Stimulated activated CD4-positive, alpha-beta T cell treated with anti-CD3 and anti-CD28 coated beads, TNF-alpha, amount 100 ng/mL, for 1 hour (primary cell): ENCODE results near the gene CCDC70.
"Not testable (repeated sequence)": the region's sequence is repeated elsewhere in the genome, so short reads cannot be mapped to it uniquely, and the experiment has no call there.

Experiments
- DNase-seq, 3 donors: peaks; one replicate each; pipeline ENCODE4 v3.0.0-alpha.2; 2020; ENCODE audit warnings: low read depth in 3 of 3, low spot score in 1 of 3

Gene CCDC70

GRCh38 chr13:51861723-51862300, at the start of gene CCDC70:
TSS of gene CCDC70 (plus strand) at chr13:51861969. CDS start at chr13:51865412, 3,443 bp downstream.
- no peak for DNase-seq

DNA sequence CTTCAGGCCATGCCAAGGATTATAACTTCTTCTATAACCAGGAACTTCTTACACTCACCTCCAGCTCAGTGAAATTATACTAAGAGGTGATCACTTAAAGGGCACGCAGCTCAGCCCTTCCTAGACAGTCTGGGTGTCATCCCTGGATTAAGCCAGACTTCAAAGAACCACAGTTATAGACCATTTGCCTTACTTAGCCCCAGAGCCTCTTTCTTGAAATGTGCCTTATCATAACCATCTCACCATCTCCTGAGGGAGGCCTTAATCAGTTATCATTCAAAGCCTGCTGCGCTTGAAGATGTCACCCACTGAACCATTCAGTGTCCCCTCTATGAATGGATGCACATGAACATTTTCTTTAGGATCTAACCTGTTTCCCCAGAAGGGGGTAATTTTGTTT, 47.7 kb upstream of the CCDC70 start:
- DNase-seq: no peak

DNA sequence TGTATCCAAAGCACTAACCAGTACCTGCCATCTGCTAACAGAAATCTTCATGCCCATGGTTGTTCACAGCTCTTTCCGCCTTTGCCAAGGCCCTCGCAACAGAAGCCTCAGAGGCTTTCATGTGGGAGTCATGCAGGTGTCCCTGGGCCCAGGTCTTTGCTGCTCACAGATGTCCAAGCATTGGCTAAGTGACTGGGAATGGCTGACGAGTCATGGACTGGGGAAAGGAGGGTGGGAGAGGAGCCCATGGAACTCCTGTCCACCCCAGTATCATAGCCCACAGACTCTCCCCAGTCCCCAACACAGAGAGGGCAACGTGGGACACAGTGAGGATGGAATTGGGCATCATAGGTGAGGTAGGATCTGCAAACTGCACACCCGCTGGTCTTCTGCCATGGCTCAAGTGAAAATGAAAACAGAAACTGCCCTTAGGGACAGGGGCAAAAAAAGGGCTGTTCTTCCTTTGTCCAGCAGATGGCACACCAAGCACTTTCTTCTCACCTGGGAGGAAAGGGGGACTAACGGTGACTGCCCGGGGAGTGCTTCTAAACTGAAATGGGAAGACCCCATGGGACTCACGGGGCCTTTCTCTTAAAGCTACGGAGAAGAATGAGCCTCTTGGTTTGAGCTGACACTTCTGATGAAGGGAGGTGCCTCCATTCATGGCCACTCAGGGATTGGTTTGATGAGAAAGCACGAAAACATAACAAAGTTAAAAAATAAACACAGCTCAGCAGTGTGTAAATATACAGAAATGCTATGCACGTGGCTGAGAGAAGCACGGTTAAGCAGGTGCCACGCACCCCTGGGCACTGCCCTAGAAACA, 46.7 kb upstream of the CCDC70 start:
- peak in 2 of 3 donors; percentile 52 to 62 for DNase-seq

GRCh38 chr13:51815848-51816247, 45.9 kb upstream of the CCDC70 start:
- no peak for DNase-seq

GRCh38 chr13:51816604-51817249, 45.0 kb upstream of the CCDC70 start:
- DNase-seq: no peak

- DNase-seq: no peak
Measured at GRCh38 chr13:51817717-51818116, 44.1 kb upstream of the CCDC70 start.

- no peak for DNase-seq
Measured at GRCh38 chr13:51818276-51818675, 43.5 kb upstream of the CCDC70 start.

DNA sequence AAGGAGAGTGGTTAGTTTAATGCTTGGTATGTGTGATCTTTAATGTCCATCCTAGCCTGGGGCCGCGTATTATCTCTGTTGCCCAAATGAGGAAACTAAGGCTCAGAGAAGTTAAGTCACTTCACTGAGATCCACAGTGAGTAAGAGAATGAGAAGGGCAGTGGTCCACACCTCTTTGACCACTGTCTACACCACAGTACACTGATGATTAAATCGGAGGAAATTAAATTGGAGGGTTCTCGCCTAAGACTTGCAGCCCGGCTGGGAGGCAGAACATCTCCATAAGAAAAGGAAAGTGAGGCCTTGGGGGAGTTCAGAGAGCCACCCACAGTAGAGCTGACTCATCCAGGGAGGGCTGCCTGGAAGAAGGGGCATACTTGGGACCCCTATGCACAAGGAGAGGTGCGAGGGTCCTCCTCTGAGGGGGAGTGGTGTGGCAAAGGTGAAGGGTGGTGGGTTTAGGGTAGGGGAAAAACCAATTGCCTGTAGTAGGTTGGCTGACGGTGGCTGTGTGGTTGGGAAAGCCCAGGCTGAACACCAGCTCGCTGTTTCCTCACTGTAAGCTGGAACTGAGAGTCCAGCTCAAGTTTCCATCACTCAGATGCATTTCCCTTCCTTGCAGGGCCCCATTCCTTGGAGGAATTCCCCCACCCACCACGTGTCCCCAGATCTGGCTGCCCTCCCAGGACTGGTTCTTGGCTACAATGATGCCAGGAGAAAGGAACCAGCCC, 42.8 kb upstream of the CCDC70 start:
- peak in 2 of 3 donors; percentile 16 to 41 for DNase-seq

GRCh38 chr13:51819544-51819943, 42.2 kb upstream of the CCDC70 start:
- DNase-seq: no peak

DNA sequence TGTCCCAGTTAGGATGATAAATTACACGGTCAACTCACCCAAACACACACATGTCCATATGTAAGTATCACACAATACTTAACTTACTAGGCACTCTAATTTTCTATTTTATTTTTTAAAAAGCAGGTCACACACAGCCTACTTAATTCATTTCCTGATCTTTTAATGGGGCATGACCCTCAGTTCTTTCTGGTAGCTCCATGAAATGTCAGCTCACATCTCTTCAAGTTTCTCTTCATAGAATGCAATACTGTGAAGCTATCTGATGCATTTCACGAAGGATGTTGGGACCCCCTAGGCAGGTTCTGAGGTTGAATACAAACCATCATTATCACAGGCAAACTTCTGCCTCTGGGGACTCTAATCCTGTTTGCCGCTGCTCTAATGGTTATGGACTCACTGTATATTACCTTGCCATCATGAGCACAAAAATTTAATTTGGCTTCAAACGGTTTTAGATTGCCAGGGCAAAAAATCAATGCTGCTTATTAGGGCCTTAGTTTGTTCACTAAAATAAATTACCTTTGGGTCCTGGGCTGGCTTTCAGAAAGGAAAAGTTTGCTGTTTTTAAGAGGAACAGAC, 41.7 kb upstream of the CCDC70 start:
- no peak for DNase-seq

DNA sequence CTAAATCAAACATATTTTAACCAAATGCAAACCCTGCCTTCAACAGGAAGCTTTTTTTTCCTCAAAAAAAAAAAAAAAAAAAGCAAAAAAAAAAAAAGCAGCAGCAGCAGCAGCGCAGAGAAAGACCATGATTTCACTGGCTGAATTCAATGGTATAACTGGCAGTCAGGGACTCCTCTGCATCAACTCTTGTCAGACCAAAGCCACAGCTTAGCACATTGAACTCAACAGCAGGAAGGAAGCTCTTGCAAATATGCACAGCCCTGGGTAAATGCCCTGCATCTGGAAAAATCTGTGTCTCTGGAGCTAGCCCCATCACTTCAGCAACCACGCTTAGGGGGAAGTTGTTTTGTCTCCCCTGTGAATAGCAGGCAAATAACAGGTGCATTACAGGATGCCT, 40.2 kb upstream of the CCDC70 start:
- DNase-seq: no peak

GRCh38 chr13:51822106-51822815, 39.5 kb upstream of the CCDC70 start:
- DNase-seq: no peak

- no peak for DNase-seq
Measured at GRCh38 chr13:51823359-51823758, 38.4 kb upstream of the CCDC70 start.

DNA sequence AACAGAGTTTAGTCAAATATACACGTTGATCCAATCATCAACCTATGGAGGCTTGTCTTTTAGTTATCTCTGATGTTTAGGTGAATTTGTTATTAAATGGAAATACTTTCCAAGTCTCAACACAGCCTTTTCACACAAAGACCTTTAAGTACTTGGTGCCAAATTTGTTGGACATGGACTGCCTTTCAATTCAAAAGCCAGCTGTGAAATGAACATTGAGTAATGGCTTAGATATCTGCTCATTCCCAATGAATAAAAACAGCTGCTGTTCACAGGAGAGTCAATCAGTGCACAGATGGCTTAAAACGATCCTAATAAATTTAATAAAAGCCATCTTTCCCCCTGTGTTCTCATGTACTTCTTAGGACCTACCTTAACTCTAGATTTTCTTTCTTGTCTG, 37.9 kb upstream of the CCDC70 start:
- no peak for DNase-seq

GRCh38 chr13:51824712-51825111, 37.1 kb upstream of the CCDC70 start:
- DNase-seq: not testable (repeated sequence)

GRCh38 chr13:51825165-51825592, 36.6 kb upstream of the CCDC70 start:
- DNase-seq: no peak

GRCh38 chr13:51825681-51826254, 36.0 kb upstream of the CCDC70 start:
- no peak for DNase-seq

DNA sequence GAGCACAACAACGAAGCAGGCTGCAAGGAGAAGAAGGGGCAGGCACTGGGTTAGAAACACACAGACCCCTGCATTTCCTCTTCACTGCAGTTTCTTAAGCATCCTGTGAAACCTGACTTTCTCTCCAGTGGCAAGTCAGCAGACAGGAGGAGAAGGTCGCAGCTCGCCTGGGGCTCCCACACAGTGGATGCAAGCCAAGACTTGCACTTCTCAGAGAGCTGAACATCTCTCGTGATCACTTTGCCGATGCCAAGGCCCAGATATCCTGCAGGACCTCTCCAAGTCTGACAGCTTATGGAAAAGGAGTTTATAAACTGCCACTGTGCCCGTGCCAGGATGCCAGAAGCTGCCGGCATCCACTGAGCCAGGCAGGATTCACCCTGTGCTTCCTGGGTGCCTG, 35.2 kb upstream of the CCDC70 start:
- DNase-seq: no peak

DNA sequence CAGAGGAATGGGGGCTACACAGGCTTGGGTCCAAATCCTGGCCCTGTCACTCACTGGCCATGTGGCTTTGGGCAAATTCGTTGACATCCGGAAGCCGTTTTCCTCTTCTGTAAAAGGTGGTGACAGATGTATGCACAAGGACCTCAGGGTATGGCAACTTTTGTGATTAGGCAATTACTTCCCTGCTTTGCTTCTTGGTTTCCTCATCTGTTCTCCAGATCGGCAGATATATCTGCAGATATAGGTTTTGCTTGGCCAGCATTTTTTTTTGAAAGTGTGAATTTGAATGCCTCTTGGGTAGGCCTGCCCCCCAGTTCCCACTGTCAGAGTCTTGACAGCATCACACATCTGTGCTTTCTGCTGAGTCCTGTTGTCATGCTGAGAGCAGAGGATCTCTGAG, 34.5 kb upstream of the CCDC70 start:
- no peak for DNase-seq
